Spleen (tissue), 11 donors: ENCODE results near the gene BTC. TPM values are rescaled to one million over a fixed set of nuclear protein-coding genes. Genes with fewer than 3 reads are reported as not detected.

Experiments used
- DNase-seq: peaks from one replicate; pipeline ENCODE4 v3.0.0-alpha.2; 2020
- H3K27ac ChIP-seq, 8 donors: fragments of 200-600 bp; sonication (generic) in 7 of 8; 1 replicate in 4 of 8; 2 replicates in 4 of 8; pipeline versions ENCODE4 v1.5.0 to v1.8.0; 2016 to 2021; ENCODE audit warnings: inconsistent platforms in 4 of 8, mild to moderate bottlenecking in 4 of 8, moderate library complexity in 1 of 8
- H3K27me3 ChIP-seq, 7 donors: fragments of 200-600 bp; sonication (generic) in 6 of 7; replicated peaks in 1 of 7; 1 replicate in 4 of 7; 2 replicates in 3 of 7; pipeline versions ENCODE4 v1.5.0 to v1.8.0; 2016 to 2021; ENCODE audit warnings: inconsistent platforms in 3 of 7, mild to moderate bottlenecking in 1 of 7
- H3K36me3 ChIP-seq, 6 donors: fragments of 200-600 bp; sonication (generic) in 5 of 6; 1 replicate in 4 of 6; 2 replicates in 2 of 6; pipeline versions ENCODE4 v1.5.0 to v1.8.0; 2016 to 2021; ENCODE audit warnings: inconsistent platforms in 2 of 6
- H3K4me1 ChIP-seq, 6 donors: fragments of 200-600 bp; sonication (generic) in 5 of 6; 1 replicate in 3 of 6; 2 replicates in 3 of 6; pipeline versions ENCODE4 v1.5.0 to v1.8.0; 2016 to 2021; ENCODE audit warnings: inconsistent platforms in 3 of 6
- H3K4me3 ChIP-seq, 8 donors: fragments of 200-600 bp; sonication (generic) in 7 of 8; 1 replicate in 4 of 8; 2 replicates in 4 of 8; pipeline versions ENCODE4 v1.5.0 to v1.8.0; 2016 to 2021; ENCODE audit warnings: inconsistent platforms in 4 of 8, mild to moderate bottlenecking in 4 of 8, moderate library complexity in 2 of 8
- H3K9me3 ChIP-seq, 8 donors: fragments of 200-600 bp; sonication (generic) in 7 of 8; 1 replicate in 4 of 8; 2 replicates in 4 of 8; pipeline versions ENCODE4 v1.5.0 to v1.8.0; 2016 to 2021; ENCODE audit warnings: inconsistent platforms in 4 of 8
- CTCF ChIP-seq, 11 experiments: fragments of 200-600 bp in 7 of 11; fragments of 450-650 bp in 4 of 11; sonication (generic) in 4 of 11; IDR thresholded peaks in 8 of 11; conservative IDR thresholded peaks in 3 of 11; 1 replicate in 7 of 11; 2 replicates in 4 of 11; pipeline versions ENCODE4 v1.4.0 to v1.8.0; 2016 to 2021; ENCODE audit warnings: antibody characterized with exemption in 11 of 11, inconsistent platforms in 4 of 11, mild to moderate bottlenecking in 1 of 11
- POLR2A ChIP-seq, 3 donors: fragments of 450-650 bp; IDR thresholded peaks; one replicate each; pipeline ENCODE4 v1.5.1; 2017; ENCODE audit warnings: antibody characterized with exemption in 3 of 3, mild to moderate bottlenecking in 1 of 3
- POLR2AphosphoS5 ChIP-seq, 3 donors: sonication (generic); formaldehyde crosslinking; IDR thresholded peaks; one replicate each; pipeline ENCODE4 v1.5.1; 2017; ENCODE audit warnings: antibody characterized with exemption in 3 of 3
- WGBS, 5 donors: extraction: QIAGEN DNeasy Blood & Tissue Kit in 3 of 5; methylation state at CpG; one replicate each; pipeline versions ENCODE4 v1.1.5 to v1.1.7; 2013 to 2018; 5-methylcytosine and 5-hydroxymethylcytosine counted together
- intact Hi-C: fragments of 100-400 bp; cut with DNase I; formaldehyde crosslinking; loops from one replicate; pipeline ENCODE4 v1.15.0; 2023; ENCODE audit warnings: low total_unique reads
- polyA plus RNA-seq, 3 donors: library from polyadenylated mRNA; stranded (reverse); fragments of 200-250 nt; gene quantifications; one replicate each; pipeline ENCODE4 v1.2.1, GENCODE V29; 2013
- total RNA-seq, 7 donors: library from RNA; depleted of rRNA in 3 of 7; stranded (reverse); fragments of >200 nt in 3 of 7; fragmentation: NEBNext Ultra II Directional in 4 of 7; extraction: Animal tissue kit (Norgen Biotek cat#: 25700) in 4 of 7; gene quantifications; one replicate each; pipeline versions ENCODE4 v1.1.0 to v1.2.1, GENCODE V29; 2016 to 2021
- donor health status: healthy with polysubstance abuse.
- donor health status: DM: no; HTN: no; CAD: no; lungs with moderate emphysema.
- donor health status: DM: no; HTN: no; CAD: no.
- donor health status: Bipolar disorder and iron deficiency.
- donor health status: healthy.
- donor health status: DM: no; HTN: no; CAD: no.
- donor health status: DM: yes; HTN: yes; CAD: no.

BTC gene
- total and polyA plus RNA-seq, 10 donors: 0.06 to 0.93 (median 0.11) TPM; not detected in 5

GRCh38 chr4:74758551-74759145, 35.7 kb downstream of the BTC start:
- TF ChIP-seq CTCF (IDR thresholded peaks at IDR 0.05 in 8 of 11, conservative IDR thresholded peaks at IDR 0.05 in 3 of 11) (no peak), POLR2A (IDR thresholded peaks at IDR 0.05) (no peak), POLR2AphosphoS5 (IDR thresholded peaks at IDR 0.05) (no peak)
- intact Hi-C loops: no loop called here
- Histone ChIP-seq H3K9me3 (no peaks in the 10 kb centered on the region), H3K27me3 (no peaks in the 10 kb centered on the region), H3K4me1 (no peaks in the 10 kb centered on the region), H3K4me3 (no peak overlapping the region), H3K27ac (no peak overlapping the region), H3K36me3 (no peaks in the 10 kb centered on the region)
- WGBS, 5 donors: 76 to 88% (median 84%) methylated on average over 5 of the region's 5 CpGs
- DNase-seq: no peak

- no peaks in the 10 kb centered on the region for H3K27me3 ChIP-seq
- no peak overlapping the region for H3K27ac ChIP-seq
- no peak overlapping the region for H3K4me3 ChIP-seq
- no peak for DNase-seq
- intact Hi-C loops: no loop called here
- no peaks in the 10 kb centered on the region for H3K9me3 ChIP-seq
- TF ChIP-seq POLR2A (IDR thresholded peaks at IDR 0.05): no peak
- no peak for TF ChIP-seq POLR2AphosphoS5 (IDR thresholded peaks at IDR 0.05)
- no peak for TF ChIP-seq CTCF (IDR thresholded peaks at IDR 0.05 in 8 of 11, conservative IDR thresholded peaks at IDR 0.05 in 3 of 11)
- H3K36me3 ChIP-seq: no peaks in the 10 kb centered on the region
- H3K4me1 ChIP-seq: no peaks in the 10 kb centered on the region
These were observed 37.2 kb downstream of the BTC start for GRCh38 chr4:74757136-74757535.

- Histone ChIP-seq H3K4me1 (no peaks in the 10 kb centered on the region), H3K36me3 (no peaks in the 10 kb centered on the region), H3K9me3 (no peaks in the 10 kb centered on the region), H3K27ac (no peak overlapping the region), H3K27me3 (no peaks in the 10 kb centered on the region), H3K4me3 (no peak overlapping the region)
- intact Hi-C loops: no loop called here
- WGBS, 5 donors: 64 to 82% (median 75%) methylated on average over 7 of the region's 7 CpGs
- no peak for DNase-seq
- TF ChIP-seq CTCF (IDR thresholded peaks at IDR 0.05 in 8 of 11, conservative IDR thresholded peaks at IDR 0.05 in 3 of 11): no peak
These were observed 38.8 kb downstream of the BTC start for GRCh38 chr4:74755486-74755885.

- no peak for DNase-seq
- no peak overlapping the region for H3K4me3 ChIP-seq
- TF ChIP-seq POLR2A (IDR thresholded peaks at IDR 0.05) (no peak), POLR2AphosphoS5 (IDR thresholded peaks at IDR 0.05) (no peak), CTCF (IDR thresholded peaks at IDR 0.05 in 8 of 11, conservative IDR thresholded peaks at IDR 0.05 in 3 of 11) (no peak)
- no peaks in the 10 kb centered on the region for H3K9me3 ChIP-seq
- H3K27ac ChIP-seq: no peak overlapping the region
- no peaks in the 10 kb centered on the region for H3K36me3 ChIP-seq
- no peaks in the 10 kb centered on the region for H3K27me3 ChIP-seq
- intact Hi-C loops: no loop called here
- no peaks in the 10 kb centered on the region for H3K4me1 ChIP-seq
These were observed 40.1 kb downstream of the BTC start for GRCh38 chr4:74754218-74754617.
